Endodermal cell (in vitro differentiated cells): ENCODE data around the gene BIRC7. TPM values are rescaled to one million over a fixed set of nuclear protein-coding genes. Genes with fewer than 3 reads are reported as not detected.

Source experiments
- DNase-seq: peaks from one replicate; pipeline ENCODE4 v3.0.0-alpha.2; 2017
- H3K27ac ChIP-seq: 2 replicates; pipeline ENCODE4 v1.5.1; 2013; ENCODE audit warnings: mild to moderate bottlenecking, low read depth, low read length, moderate library complexity
- H3K27me3 ChIP-seq: 2 replicates; pipeline ENCODE4 v1.6.1; 2013; ENCODE audit warnings: mild to moderate bottlenecking, low read length, moderate library complexity; ENCODE audit not compliant: insufficient read depth, control insufficient read depth, poor library complexity, severe bottlenecking
- H3K36me3 ChIP-seq: 2 replicates; pipeline ENCODE4 v1.7.0; 2013; ENCODE audit warnings: mild to moderate bottlenecking, low read length, moderate library complexity; ENCODE audit not compliant: control insufficient read depth, insufficient read depth
- H3K4me1 ChIP-seq: one replicate; pipeline ENCODE4 v1.7.0; 2013; ENCODE audit warnings: low read length; ENCODE audit not compliant: control insufficient read depth, insufficient read depth
- H3K4me3 ChIP-seq: 2 replicates; pipeline ENCODE4 v1.5.1; 2013; ENCODE audit warnings: mild to moderate bottlenecking, low read length, moderate library complexity
- H3K9ac ChIP-seq: 2 replicates; pipeline ENCODE4 v1.6.1; 2013; ENCODE audit warnings: mild to moderate bottlenecking, low read length, moderate library complexity; ENCODE audit not compliant: poor library complexity, severe bottlenecking; ENCODE audit errors: extremely low read depth
- H3K9me3 ChIP-seq: 2 replicates; pipeline ENCODE4 v1.6.1; 2013; ENCODE audit warnings: mild to moderate bottlenecking, low read length, moderate library complexity; ENCODE audit not compliant: control insufficient read depth
- H3K27ac Mint-ChIP-seq: 2 replicates; pipeline ENCODE4 v1.8.0; 2020; ENCODE audit warnings: mixed read lengths
- H3K27me3 Mint-ChIP-seq: 2 replicates; pipeline ENCODE4 v1.8.0; 2021; ENCODE audit warnings: mild to moderate bottlenecking, mixed read lengths; ENCODE audit not compliant: insufficient read depth
- H3K36me3 Mint-ChIP-seq: 2 replicates; pipeline ENCODE4 v1.8.0; 2020; ENCODE audit warnings: low read depth, mixed read lengths
- H3K4me1 Mint-ChIP-seq: 2 replicates; pipeline ENCODE4 v1.8.0; 2020; ENCODE audit warnings: mixed read lengths
- H3K4me3 Mint-ChIP-seq: 2 replicates; pipeline ENCODE4 v1.8.0; 2020; ENCODE audit warnings: mild to moderate bottlenecking, moderate library complexity, mixed read lengths
- H3K9me3 Mint-ChIP-seq: 2 replicates; pipeline ENCODE4 v1.8.0; 2020; ENCODE audit warnings: mild to moderate bottlenecking, mixed read lengths
- CTCF ChIP-seq: fragments of 200-600 bp; sonication (generic); conservative IDR thresholded peaks from 2 replicates; pipeline ENCODE4 v1.5.0; 2021; ENCODE audit warnings: antibody characterized with exemption, mild to moderate bottlenecking
- WGBS, 2 experiments: methylation state at CpG; one replicate each; pipeline versions ENCODE4 v1.1.5 to v1.1.7; 2013; ENCODE audit warnings: missing lambda C conversion rate in 2 of 2, mixed read lengths in 1 of 2; ENCODE audit not compliant: insufficient coverage in 1 of 2, insufficient read length in 1 of 2; 5-methylcytosine and 5-hydroxymethylcytosine counted together
- total RNA-seq, 2 donors: library from RNA; stranded (reverse); fragmentation: NEBNext Ultra II Directional in 1 of 2; extraction: Animal tissue kit (Norgen Biotek cat#: 25700) in 1 of 2; gene quantifications; 2 replicates in 1 of 2; 3 replicates in 1 of 2; pipeline ENCODE4 v1.2.1, GENCODE V29; 2021

The BIRC7 gene
- total RNA-seq, 2 donors from 2014 or later, result not detected

GRCh38 chr20:63238514-63239125 is 2.9 kb downstream of the BIRC7 start:
- Histone ChIP-seq H3K9ac (no peak overlapping the region), H3K4me1 (no peaks in the 10 kb centered on the region), H3K9me3 (no peaks in the 10 kb centered on the region), H3K27ac (no peak overlapping the region), H3K36me3 (no peaks in the 10 kb centered on the region), H3K4me3 (no peak overlapping the region), H3K27me3 (no peaks in the 10 kb centered on the region)
- Mint-ChIP-seq H3K27ac (no peak overlapping the region), H3K27me3 (no peaks in the 10 kb centered on the region), H3K4me3 (no peak overlapping the region), H3K4me1 (no peaks in the 10 kb centered on the region), H3K9me3 (no peaks in the 10 kb centered on the region), H3K36me3 (no peaks in the 10 kb centered on the region)
- no peak for TF ChIP-seq CTCF
- no peak for DNase-seq
- WGBS, 2 experiments, result 65 to 85% methylated on average over 4 to 16 of the region's 16 CpGs

- Histone ChIP-seq H3K36me3 (no peaks in the 10 kb centered on the region), H3K27ac (no peak overlapping the region), H3K4me3 (no peak overlapping the region), H3K9ac (no peak overlapping the region), H3K4me1 (no peaks in the 10 kb centered on the region), H3K9me3 (no peaks in the 10 kb centered on the region), H3K27me3 (no peaks in the 10 kb centered on the region)
- H3K4me3 Mint-ChIP-seq, result no peak overlapping the region
- DNase-seq, result no peak
- 93 to 98% methylated on average over 23 to 30 of the region's 30 CpGs for WGBS, 2 experiments
- no peaks in the 10 kb centered on the region for H3K27me3 Mint-ChIP-seq
- H3K9me3 Mint-ChIP-seq, result no peaks in the 10 kb centered on the region
- no peaks in the 10 kb centered on the region for H3K36me3 Mint-ChIP-seq
- no peak overlapping the region for H3K27ac Mint-ChIP-seq
- no peaks in the 10 kb centered on the region for H3K4me1 Mint-ChIP-seq
- TF ChIP-seq CTCF, result no peak
Observed at GRCh38 chr20:63239431-63239830, 3.7 kb downstream of the BIRC7 start.

- no peak for DNase-seq
- no peak overlapping the region for H3K4me3 Mint-ChIP-seq
- TF ChIP-seq CTCF, result no peak
- no peak overlapping the region for H3K27ac Mint-ChIP-seq
- H3K4me1 Mint-ChIP-seq, result no peaks in the 10 kb centered on the region
- no peaks in the 10 kb centered on the region for H3K36me3 ChIP-seq
- H3K9ac ChIP-seq, result no peak overlapping the region
- H3K27me3 Mint-ChIP-seq, result no peaks in the 10 kb centered on the region
- no peak overlapping the region for H3K4me3 ChIP-seq
- no peaks in the 10 kb centered on the region for H3K9me3 ChIP-seq
- no peaks in the 10 kb centered on the region for H3K4me1 ChIP-seq
- H3K27ac ChIP-seq, result no peak overlapping the region
- H3K36me3 Mint-ChIP-seq, result no peaks in the 10 kb centered on the region
- WGBS, 2 experiments, result 90 to 97% methylated on average over 7 to 11 of the region's 11 CpGs
- H3K9me3 Mint-ChIP-seq, result no peaks in the 10 kb centered on the region
- H3K27me3 ChIP-seq, result no peaks in the 10 kb centered on the region
Observed at GRCh38 chr20:63240004-63240403, 4.3 kb downstream of the BIRC7 start.
